CD4-positive, alpha-beta T cell treated with Interleukin-6 for 4 hours (primary cell): ENCODE results near the gene HNRNPH1.

Experiments used
- DNase-seq: peaks from one replicate; pipeline ENCODE4 v3.0.0-alpha.2; 2020; ENCODE audit warnings: mixed read lengths

The HNRNPH1 gene

DNA sequence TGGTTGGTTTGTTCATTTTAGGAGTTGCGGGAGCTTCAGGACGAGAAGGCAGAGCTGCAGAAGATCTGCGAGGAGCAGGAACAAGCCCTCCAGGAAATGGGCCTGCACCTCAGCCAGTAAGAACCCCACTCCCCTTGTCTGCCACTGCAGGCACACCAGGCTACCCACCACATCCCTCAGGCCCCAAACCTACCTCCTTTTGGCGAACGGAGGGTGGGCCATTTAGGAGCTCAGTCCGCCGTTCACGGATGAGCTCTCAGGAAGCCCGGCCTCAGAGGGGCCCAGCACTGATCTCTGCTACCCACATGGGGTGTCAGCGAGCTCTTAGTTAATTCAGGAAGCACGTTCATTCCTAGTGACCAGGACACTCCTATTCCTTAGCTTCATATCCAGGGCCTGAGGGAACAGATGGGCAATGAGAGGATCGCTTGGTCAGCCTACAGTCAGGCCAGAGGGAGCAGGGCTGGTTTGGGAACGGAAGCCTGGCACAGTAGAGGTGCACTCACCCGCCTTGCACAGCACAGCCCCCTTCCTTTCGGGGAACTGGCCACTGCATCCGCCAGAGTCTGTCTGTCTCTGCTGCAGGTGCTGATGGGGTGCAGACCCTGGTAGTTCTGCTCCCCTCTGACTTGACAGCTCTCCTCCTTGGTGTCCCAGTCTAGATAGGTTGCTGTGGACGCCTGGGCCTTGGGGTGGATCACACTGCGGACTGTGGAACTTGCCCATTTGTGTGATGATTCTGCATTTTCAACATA lies 21.4 kb downstream of the HNRNPH1 start:
- DNase-seq: no peak

DNA sequence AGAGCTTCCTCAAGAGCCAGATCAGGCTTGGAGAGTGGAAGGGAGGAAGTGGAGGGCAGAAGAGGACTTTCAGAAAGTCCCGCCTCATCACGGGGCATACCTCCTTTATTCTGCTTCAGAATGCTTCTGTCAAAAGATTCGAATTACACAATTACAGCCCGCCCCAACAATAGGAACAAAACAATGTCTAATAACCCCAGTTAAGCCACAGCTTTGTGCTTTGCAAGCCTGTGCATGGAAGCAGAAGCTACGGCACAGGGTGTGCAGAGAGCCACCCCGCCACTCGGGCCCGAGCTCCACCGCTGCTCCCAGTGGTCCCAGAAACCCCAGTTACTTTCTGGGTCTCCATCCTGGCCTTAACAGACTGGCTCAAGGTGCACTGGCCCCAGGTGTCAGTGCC lies 23.5 kb downstream of the HNRNPH1 start:
- DNase-seq: no peak

GRCh38 chr5:179599566-179599965 lies 23.9 kb downstream of the HNRNPH1 start:
- no peak for DNase-seq

DNA sequence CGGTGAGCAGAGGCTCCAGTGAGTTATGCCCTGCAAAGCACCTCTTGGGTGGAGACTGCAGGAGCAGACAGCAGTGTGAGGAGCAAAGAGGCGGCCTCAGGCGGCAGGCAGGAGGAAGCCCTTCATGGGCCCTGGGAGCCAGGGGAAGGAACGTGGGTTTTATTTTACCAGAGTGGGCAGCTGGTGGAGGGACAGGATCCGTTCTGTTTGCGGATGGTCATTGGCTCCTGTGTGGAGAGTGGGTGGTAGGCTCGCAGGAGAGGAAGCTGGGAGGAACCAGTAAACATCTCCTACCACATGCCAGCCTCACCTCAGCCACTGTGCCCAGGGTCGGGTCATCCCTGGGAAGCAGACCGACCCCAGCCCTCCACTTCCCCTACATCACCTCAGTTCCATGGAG lies 24.4 kb downstream of the HNRNPH1 start:
- no peak for DNase-seq

- DNase-seq: no peak
Observed at GRCh38 chr5:179596421-179596820, 27.1 kb downstream of the HNRNPH1 start.

GRCh38 chr5:179595916-179596315 lies 27.6 kb downstream of the HNRNPH1 start:
- no peak for DNase-seq

- no peak for DNase-seq
Observed at GRCh38 chr5:179588166-179588565, 35.3 kb downstream of the HNRNPH1 start.

GRCh38 chr5:179585941-179586401 lies 37.5 kb downstream of the HNRNPH1 start:
- no peak for DNase-seq

DNA sequence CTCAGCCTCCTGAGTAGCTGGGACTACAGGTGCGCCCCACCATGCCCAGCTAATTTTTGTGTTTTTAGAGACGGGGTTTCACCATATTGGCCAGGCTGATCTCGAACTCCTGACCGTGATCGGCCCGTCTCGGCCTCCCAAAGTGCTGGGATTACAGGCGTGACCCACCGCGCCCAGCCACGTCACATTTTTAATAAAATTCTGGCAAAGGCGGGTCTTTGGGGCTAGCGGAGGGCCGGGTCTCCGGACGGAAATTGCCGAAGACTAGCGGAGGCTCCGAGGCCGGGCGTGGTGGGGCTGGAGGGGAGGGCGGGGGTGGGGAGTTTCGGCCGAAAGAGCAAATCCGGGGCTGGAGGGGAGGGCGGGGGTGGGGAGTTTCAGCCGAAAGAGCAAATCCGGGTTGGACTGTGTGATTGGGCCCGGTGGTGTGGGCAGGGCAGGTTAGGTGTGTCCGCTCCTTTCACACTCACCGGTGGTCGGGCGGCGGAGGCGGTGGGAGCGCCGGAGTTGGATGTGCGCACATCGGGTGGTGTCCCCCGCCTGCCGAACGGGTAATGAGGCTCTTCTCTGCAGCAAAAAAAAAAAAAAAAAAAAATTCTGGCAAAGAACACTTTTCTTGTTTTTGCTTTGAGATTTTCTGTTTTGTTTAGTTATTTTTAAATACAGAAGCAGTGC lies 46.0 kb downstream of the HNRNPH1 start:
- no peak for DNase-seq

GRCh38 chr5:179572386-179572785 lies 51.1 kb downstream of the HNRNPH1 start:
- DNase-seq: no peak

- DNase-seq: no peak
Observed at GRCh38 chr5:179568721-179569120, 54.8 kb downstream of the HNRNPH1 start.

GRCh38 chr5:179564526-179564925 lies 58.9 kb downstream of the HNRNPH1 start:
- DNase-seq: no peak
